WTC11 (cell line): ENCODE results near the gene PDIK1L. TPM values are rescaled to one million over a fixed set of nuclear protein-coding genes. Genes with fewer than 3 reads are reported as not detected.

Experiments
- ATAC-seq: fragments of 200-7000 bp; cut with Tn5 transposase; 2 replicates; pipeline ENCODE4 v1.10.0; 2021; ENCODE audit warnings: mild to moderate bottlenecking, moderate library complexity
- CTCF ChIA-PET: fragments of 300-600 bp; sonication (Branson Sonifier 250); formaldehyde crosslinking; loops from one replicate; lab custom pipeline; 2021; ENCODE audit warnings: antibody characterized with exemption; lab: Charles Lee
- POLR2A ChIA-PET: fragments of 350-600 bp; sonication (Branson Sonifier 250); formaldehyde crosslinking; loops from one replicate; lab custom pipeline; 2021; ENCODE audit warnings: antibody characterized with exemption; lab: Charles Lee
- DNase-seq: peaks from one replicate; pipeline ENCODE4 v3.0.0; 2021; ENCODE audit warnings: low spot score
- H3K27ac Mint-ChIP-seq: 2 replicates; pipeline ENCODE4 v1.8.0; 2021; ENCODE audit warnings: mixed read lengths
- H3K27me3 Mint-ChIP-seq: 2 replicates; pipeline ENCODE4 v1.8.0; 2021; ENCODE audit warnings: low read depth, mild to moderate bottlenecking, moderate library complexity, mixed read lengths
- H3K36me3 Mint-ChIP-seq: 2 replicates; pipeline ENCODE4 v1.8.0; 2021; ENCODE audit warnings: mixed read lengths
- H3K4me1 Mint-ChIP-seq: 2 replicates; pipeline ENCODE4 v1.8.0; 2022; ENCODE audit warnings: mixed read lengths
- H3K4me3 Mint-ChIP-seq: 2 replicates; pipeline ENCODE4 v1.8.0; 2021; ENCODE audit warnings: mild to moderate bottlenecking, moderate library complexity, mixed read lengths
- H3K9me3 Mint-ChIP-seq: 2 replicates; pipeline ENCODE4 v1.8.0; 2021; ENCODE audit warnings: mixed read lengths
- ARID4B ChIP-seq: sonication (generic); formaldehyde crosslinking; IDR thresholded peaks from 2 replicates; pipeline ENCODE4 v1.8.0; 2023; ENCODE audit warnings: missing genetic modification reagents, mild to moderate bottlenecking, borderline replicate concordance
- ATF3 ChIP-seq: sonication (generic); formaldehyde crosslinking; conservative IDR thresholded peaks from 2 replicates; pipeline ENCODE4 v1.8.1; 2022; ENCODE audit warnings: mild to moderate bottlenecking, missing genetic modification reagents
- E2F1 ChIP-seq: sonication (generic); formaldehyde crosslinking; IDR thresholded peaks from 2 replicates; pipeline ENCODE4 v1.8.0; 2022; ENCODE audit warnings: mild to moderate bottlenecking, missing genetic modification reagents
- E2F4 ChIP-seq: sonication (generic); formaldehyde crosslinking; IDR thresholded peaks from 2 replicates; pipeline ENCODE4 v1.8.1; 2022; ENCODE audit warnings: low read depth, mild to moderate bottlenecking, moderate library complexity, missing genetic modification reagents, borderline replicate concordance
- FOXK1 ChIP-seq: sonication (generic); formaldehyde crosslinking; IDR thresholded peaks from 2 replicates; pipeline ENCODE4 v1.8.0; 2022; ENCODE audit warnings: mild to moderate bottlenecking, moderate library complexity, missing genetic modification reagents
- FOXP4 ChIP-seq: sonication (generic); formaldehyde crosslinking; IDR thresholded peaks from 2 replicates; pipeline ENCODE4 v1.8.0; 2022; ENCODE audit warnings: mild to moderate bottlenecking, missing genetic modification reagents
- IRF1 ChIP-seq: sonication (generic); formaldehyde crosslinking; IDR thresholded peaks from 2 replicates; pipeline ENCODE4 v1.8.0; 2023; ENCODE audit warnings: missing genetic modification reagents
- MAX ChIP-seq: sonication (generic); formaldehyde crosslinking; IDR thresholded peaks from 2 replicates; pipeline ENCODE4 v1.8.0; 2022; ENCODE audit warnings: mild to moderate bottlenecking, missing genetic modification reagents
- OVOL2 ChIP-seq: fragments of 250-450 bp; sonication (Bioruptor Pico); IDR thresholded peaks from 2 replicates; pipeline ENCODE4 v1.9.0; 2021; ENCODE audit warnings: mild to moderate bottlenecking, borderline replicate concordance
- SMAD3 ChIP-seq: sonication (generic); formaldehyde crosslinking; IDR thresholded peaks from 2 replicates; pipeline ENCODE4 v1.8.0; 2022; ENCODE audit warnings: missing genetic modification reagents, mild to moderate bottlenecking, borderline replicate concordance
- STAT6 ChIP-seq: sonication (generic); formaldehyde crosslinking; conservative IDR thresholded peaks from 2 replicates; pipeline ENCODE4 v1.8.1; 2023; ENCODE audit warnings: mild to moderate bottlenecking, low read depth, missing genetic modification reagents, moderate library complexity
- ZBTB21 ChIP-seq: sonication (generic); formaldehyde crosslinking; IDR thresholded peaks from 2 replicates; pipeline ENCODE4 v1.8.1; 2023; ENCODE audit warnings: mild to moderate bottlenecking, missing genetic modification reagents, borderline replicate concordance
- ZNF232 ChIP-seq: sonication (generic); formaldehyde crosslinking; IDR thresholded peaks from 2 replicates; pipeline ENCODE4 v1.8.0; 2022; ENCODE audit warnings: mild to moderate bottlenecking, missing genetic modification reagents
- ZNF671 ChIP-seq: fragments of 250-450 bp; sonication (Bioruptor Pico); IDR thresholded peaks from 2 replicates; pipeline ENCODE4 v1.8.0; 2021; ENCODE audit warnings: mild to moderate bottlenecking
- total RNA-seq: library from RNA; stranded (reverse); gene quantifications from 3 replicates; pipeline ENCODE4 v1.2.3, GENCODE V29; 2021

The PDIK1L gene
- total RNA-seq, 1 experiment from 2014 or later, result 5.5 TPM

- TF ChIP-seq ARID4B (CRISPR knock-in tag) (peak; percentile 79), ZNF232 (CRISPR knock-in tag) (peak; percentile 15; the same call in 1 of the 2 replicates), OVOL2 (CRISPR knock-in tag) (no peak), ATF3 (no peak), SMAD3 (no peak), FOXP4 (CRISPR knock-in tag) (peak; percentile 36; the same call in 1 of the 2 replicates), E2F4 (no peak), E2F1 (CRISPR knock-in tag) (0 out of 2 replicates have a peak, but pooled peaks have one; percentile 13), MAX (CRISPR knock-in tag) (no peak), FOXK1 (CRISPR knock-in tag) (no peak), IRF1 (CRISPR knock-in tag) (no peak)
Measured at GRCh38 chr1:26110731-26111529, 694 bp upstream of the PDIK1L start (continued).

- no peak for TF ChIP-seq ZBTB21 (CRISPR knock-in tag)
- no peak for TF ChIP-seq STAT6 (CRISPR knock-in tag)
- no peak for TF ChIP-seq ZNF671 (CRISPR knock-in tag)
- ATAC-seq, result peak; percentile 4
- DNase-seq, result no peak
- Mint-ChIP-seq H3K27ac (peak overlapping the region; percentile 99), H3K4me3 (peak overlapping the region; percentile 86), H3K27me3 (peaks cover 17% of the 10 kb centered on the region), H3K36me3 (peaks cover 6% of the 10 kb centered on the region; the same call in 1 of the 2 replicates), H3K4me1 (peaks cover 25% of the 10 kb centered on the region), H3K9me3 (no peaks in the 10 kb centered on the region)
- ChIA-PET POLR2A (interaction anchor here (0.8 to 2.0 kb wide), 4 partner anchors 26 to 122 kb away, joined by 3 to 9 read pairs (median 3); partner anchors contain the start of gene CEP85), CTCF (interaction anchor here (0.8 to 5.1 kb wide), 7 partner anchors 31 to 173 kb away, joined by 3 to 41 read pairs (median 4); partner anchors contain the start of genes CEP85 and ZNF593)
Measured at GRCh38 chr1:26112407-26112775, 767 bp downstream of the PDIK1L start.
